Spleen (tissue), 11 donors: ENCODE data around the gene CUBN. TPM values are rescaled to one million over a fixed set of nuclear protein-coding genes. Genes with fewer than 3 reads are reported as not detected.

Experiments used
- DNase-seq: peaks from one replicate; pipeline ENCODE4 v3.0.0-alpha.2; 2020
- H3K27ac ChIP-seq, 8 donors: fragments of 200-600 bp; sonication (generic) in 7 of 8; 1 replicate in 4 of 8; 2 replicates in 4 of 8; pipeline versions ENCODE4 v1.5.0 to v1.8.0; 2016 to 2021; ENCODE audit warnings: inconsistent platforms in 4 of 8, mild to moderate bottlenecking in 4 of 8, moderate library complexity in 1 of 8
- H3K27me3 ChIP-seq, 7 donors: fragments of 200-600 bp; sonication (generic) in 6 of 7; replicated peaks in 1 of 7; 1 replicate in 4 of 7; 2 replicates in 3 of 7; pipeline versions ENCODE4 v1.5.0 to v1.8.0; 2016 to 2021; ENCODE audit warnings: inconsistent platforms in 3 of 7, mild to moderate bottlenecking in 1 of 7
- H3K36me3 ChIP-seq, 6 donors: fragments of 200-600 bp; sonication (generic) in 5 of 6; 1 replicate in 4 of 6; 2 replicates in 2 of 6; pipeline versions ENCODE4 v1.5.0 to v1.8.0; 2016 to 2021; ENCODE audit warnings: inconsistent platforms in 2 of 6
- H3K4me1 ChIP-seq, 6 donors: fragments of 200-600 bp; sonication (generic) in 5 of 6; 1 replicate in 3 of 6; 2 replicates in 3 of 6; pipeline versions ENCODE4 v1.5.0 to v1.8.0; 2016 to 2021; ENCODE audit warnings: inconsistent platforms in 3 of 6
- H3K4me3 ChIP-seq, 8 donors: fragments of 200-600 bp; sonication (generic) in 7 of 8; 1 replicate in 4 of 8; 2 replicates in 4 of 8; pipeline versions ENCODE4 v1.5.0 to v1.8.0; 2016 to 2021; ENCODE audit warnings: inconsistent platforms in 4 of 8, mild to moderate bottlenecking in 4 of 8, moderate library complexity in 2 of 8
- H3K9me3 ChIP-seq, 8 donors: fragments of 200-600 bp; sonication (generic) in 7 of 8; 1 replicate in 4 of 8; 2 replicates in 4 of 8; pipeline versions ENCODE4 v1.5.0 to v1.8.0; 2016 to 2021; ENCODE audit warnings: inconsistent platforms in 4 of 8
- CTCF ChIP-seq, 11 experiments: fragments of 200-600 bp in 7 of 11; fragments of 450-650 bp in 4 of 11; sonication (generic) in 4 of 11; IDR thresholded peaks in 8 of 11; conservative IDR thresholded peaks in 3 of 11; 1 replicate in 7 of 11; 2 replicates in 4 of 11; pipeline versions ENCODE4 v1.4.0 to v1.8.0; 2016 to 2021; ENCODE audit warnings: antibody characterized with exemption in 11 of 11, inconsistent platforms in 4 of 11, mild to moderate bottlenecking in 1 of 11
- POLR2A ChIP-seq, 3 donors: fragments of 450-650 bp; IDR thresholded peaks; one replicate each; pipeline ENCODE4 v1.5.1; 2017; ENCODE audit warnings: antibody characterized with exemption in 3 of 3, mild to moderate bottlenecking in 1 of 3
- POLR2AphosphoS5 ChIP-seq, 3 donors: sonication (generic); formaldehyde crosslinking; IDR thresholded peaks; one replicate each; pipeline ENCODE4 v1.5.1; 2017; ENCODE audit warnings: antibody characterized with exemption in 3 of 3
- WGBS, 5 donors: extraction: QIAGEN DNeasy Blood & Tissue Kit in 3 of 5; methylation state at CpG; one replicate each; pipeline versions ENCODE4 v1.1.5 to v1.1.7; 2013 to 2018; 5-methylcytosine and 5-hydroxymethylcytosine counted together
- intact Hi-C: fragments of 100-400 bp; cut with DNase I; formaldehyde crosslinking; loops from one replicate; pipeline ENCODE4 v1.15.0; 2023; ENCODE audit warnings: low total_unique reads
- polyA plus RNA-seq, 3 donors: library from polyadenylated mRNA; stranded (reverse); fragments of 200-250 nt; gene quantifications; one replicate each; pipeline ENCODE4 v1.2.1, GENCODE V29; 2013
- total RNA-seq, 7 donors: library from RNA; depleted of rRNA in 3 of 7; stranded (reverse); fragments of >200 nt in 3 of 7; fragmentation: NEBNext Ultra II Directional in 4 of 7; extraction: Animal tissue kit (Norgen Biotek cat#: 25700) in 4 of 7; gene quantifications; one replicate each; pipeline versions ENCODE4 v1.1.0 to v1.2.1, GENCODE V29; 2016 to 2021
- donor health status: healthy with polysubstance abuse.
- donor health status: DM: no; HTN: no; CAD: no; lungs with moderate emphysema.
- donor health status: DM: no; HTN: no; CAD: no.
- donor health status: Bipolar disorder and iron deficiency.
- donor health status: healthy.
- donor health status: DM: no; HTN: no; CAD: no.
- donor health status: DM: yes; HTN: yes; CAD: no.

Gene CUBN
- total and polyA plus RNA-seq, 10 donors: 0.24 to 12.1 (median 5.4) TPM

DNA sequence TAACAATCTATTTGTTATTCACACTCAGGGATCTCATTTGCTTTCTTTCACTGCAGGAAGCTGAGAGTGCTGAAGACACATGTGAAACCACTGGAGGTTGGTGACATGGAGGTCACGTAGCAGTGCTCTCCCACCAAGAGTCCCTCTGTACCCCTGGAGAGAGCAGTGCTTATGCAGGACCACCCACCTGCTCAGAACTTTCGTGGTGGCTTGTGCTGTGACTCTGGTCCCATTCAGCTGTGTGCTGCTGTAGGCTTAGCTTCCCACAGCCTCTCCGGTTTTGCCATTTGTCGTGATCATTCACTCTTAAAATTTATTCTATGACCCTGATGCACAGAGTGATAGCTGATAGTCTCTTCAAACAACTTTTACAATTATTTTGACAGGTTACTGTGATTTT lies 216.3 kb downstream of the CUBN start:
- intact Hi-C loops: no loop called here
- DNase-seq: no peak
- peaks cover 0 to 4% (median 0%) of the 10 kb centered on the region in 8 donors for H3K9me3 ChIP-seq
- WGBS, 5 donors: 82 to 93% (median 90%) methylated on average over 4 of the region's 4 CpGs
- no peak overlapping the region for H3K27ac ChIP-seq
- TF ChIP-seq CTCF (IDR thresholded peaks at IDR 0.05 in 8 of 11, conservative IDR thresholded peaks at IDR 0.05 in 3 of 11): no peak
- no peak for TF ChIP-seq POLR2A (IDR thresholded peaks at IDR 0.05)
- no peak for TF ChIP-seq POLR2AphosphoS5 (IDR thresholded peaks at IDR 0.05)
- no peak overlapping the region for H3K4me3 ChIP-seq
- peaks cover 0 to 6% (median 0%) of the 10 kb centered on the region in 6 donors for H3K36me3 ChIP-seq
- peaks cover 0 to 11% (median 0%) of the 10 kb centered on the region in 6 donors for H3K4me1 ChIP-seq
- H3K27me3 ChIP-seq: no peaks in the 10 kb centered on the region

DNA sequence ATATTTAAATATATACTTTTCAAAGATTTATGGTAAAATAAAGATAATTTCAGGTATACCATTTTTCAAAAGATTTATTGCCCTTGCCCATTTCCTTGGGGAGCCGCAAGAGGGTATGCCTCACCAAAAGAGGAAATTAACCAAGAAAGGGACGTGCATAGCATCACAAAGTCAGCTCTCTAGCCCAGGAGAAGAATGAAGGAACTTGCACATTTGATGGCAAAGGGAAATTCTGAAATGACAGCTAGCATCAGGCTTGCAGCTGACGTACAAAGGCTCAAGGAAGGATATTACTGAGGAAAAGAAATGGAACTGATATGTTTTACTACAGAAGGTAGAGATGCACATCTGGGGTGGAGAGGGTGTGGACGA lies 218.8 kb downstream of the CUBN start:
- Histone ChIP-seq H3K4me3 (no peak overlapping the region), H3K36me3 (peaks cover 0 to 6% (median 0%) of the 10 kb centered on the region in 6 donors), H3K27ac (no peak overlapping the region), H3K9me3 (no peaks in the 10 kb centered on the region), H3K4me1 (peaks cover 0 to 11% (median 0%) of the 10 kb centered on the region in 6 donors), H3K27me3 (no peaks in the 10 kb centered on the region)
- intact Hi-C loops: no loop called here
- WGBS, 5 donors: 40 to 53% (median 43%) methylated on average over 4 of the region's 4 CpGs
- TF ChIP-seq POLR2A (IDR thresholded peaks at IDR 0.05): no peak
- no peak for TF ChIP-seq POLR2AphosphoS5 (IDR thresholded peaks at IDR 0.05)
- no peak for TF ChIP-seq CTCF (IDR thresholded peaks at IDR 0.05 in 8 of 11, conservative IDR thresholded peaks at IDR 0.05 in 3 of 11)
- DNase-seq: no peak

DNA sequence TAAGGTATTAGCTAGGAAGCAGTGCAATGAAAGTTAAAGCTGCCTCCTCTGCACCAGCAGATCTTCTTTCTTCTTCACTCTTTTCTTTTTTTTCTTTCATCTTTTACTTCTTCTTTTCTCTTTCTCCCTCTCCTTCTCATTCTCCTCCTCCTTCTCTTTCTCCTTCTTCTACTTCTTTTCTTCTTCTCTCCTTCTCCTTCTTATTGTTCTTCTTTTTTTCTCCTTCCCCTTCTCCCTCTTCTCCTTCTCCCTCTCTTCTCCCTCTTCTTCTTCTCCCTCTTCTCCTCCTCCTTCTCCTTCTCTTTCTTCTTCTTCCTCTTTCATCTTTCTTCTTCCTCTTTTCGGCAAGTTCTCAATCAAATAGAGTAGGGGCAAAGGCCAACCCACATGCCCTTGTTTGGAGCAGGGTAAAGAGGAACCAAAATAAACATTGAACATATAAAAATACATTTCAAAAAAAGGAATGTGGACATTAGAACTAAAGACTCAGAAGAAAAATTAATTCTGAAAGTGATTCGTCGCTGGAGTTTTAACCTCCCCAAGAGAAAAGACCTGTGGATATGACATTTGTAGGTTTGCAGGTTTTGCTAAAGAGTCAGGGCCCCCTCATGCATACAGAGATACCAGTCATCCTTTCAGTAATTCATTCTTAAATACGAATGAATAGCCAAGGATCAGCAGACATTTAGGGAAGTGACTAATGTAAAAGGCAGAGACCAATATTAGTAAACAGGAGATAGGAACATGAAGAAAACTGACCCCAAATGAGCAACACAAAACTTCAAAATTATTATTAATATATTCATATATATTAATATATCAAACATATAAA lies 219.4 kb downstream of the CUBN start:
- Histone ChIP-seq H3K36me3 (peaks cover 0 to 6% (median 0%) of the 10 kb centered on the region in 6 donors), H3K4me3 (no peak overlapping the region), H3K4me1 (peaks cover 0 to 11% (median 0%) of the 10 kb centered on the region in 6 donors), H3K27ac (no peak overlapping the region), H3K27me3 (no peaks in the 10 kb centered on the region), H3K9me3 (no peaks in the 10 kb centered on the region)
- no peak for DNase-seq
- intact Hi-C loops: no loop called here
- WGBS, 5 donors: 21 to 37% (median 33%) methylated on average over 4 of the region's 4 CpGs
- TF ChIP-seq POLR2AphosphoS5 (IDR thresholded peaks at IDR 0.05): no peak
- no peak for TF ChIP-seq CTCF (IDR thresholded peaks at IDR 0.05 in 8 of 11, conservative IDR thresholded peaks at IDR 0.05 in 3 of 11)
- TF ChIP-seq POLR2A (IDR thresholded peaks at IDR 0.05): no peak

- intact Hi-C loops: no loop called here
Observed at GRCh38 chr10:16909271-16909767, 220.3 kb downstream of the CUBN start.

More at GRCh38 chr10:16909271-16909767, 220.3 kb downstream of the CUBN start:
- no peaks in the 10 kb centered on the region for H3K27me3 ChIP-seq
- H3K4me3 ChIP-seq: no peak overlapping the region
- WGBS, 5 donors: 96 to 100% (median 100%) methylated on average over 1 of the region's 1 CpG
- peaks cover 0 to 6% (median 0%) of the 10 kb centered on the region in 6 donors for H3K36me3 ChIP-seq
- TF ChIP-seq POLR2AphosphoS5 (IDR thresholded peaks at IDR 0.05) (no peak), CTCF (IDR thresholded peaks at IDR 0.05 in 8 of 11, conservative IDR thresholded peaks at IDR 0.05 in 3 of 11) (no peak)
- no peak for DNase-seq
- peaks cover 0 to 11% (median 0%) of the 10 kb centered on the region in 6 donors for H3K4me1 ChIP-seq
- H3K27ac ChIP-seq: no peak overlapping the region
- H3K9me3 ChIP-seq: no peaks in the 10 kb centered on the region
